ENCODE data around the gene PGGT1B. TPM values are rescaled to one million over a fixed set of nuclear protein-coding genes. Genes with fewer than 3 reads are reported as not detected.

Gene PGGT1B
- total RNA-seq, 1 experiment from 2014 or later, result 14.4 TPM

DNA sequence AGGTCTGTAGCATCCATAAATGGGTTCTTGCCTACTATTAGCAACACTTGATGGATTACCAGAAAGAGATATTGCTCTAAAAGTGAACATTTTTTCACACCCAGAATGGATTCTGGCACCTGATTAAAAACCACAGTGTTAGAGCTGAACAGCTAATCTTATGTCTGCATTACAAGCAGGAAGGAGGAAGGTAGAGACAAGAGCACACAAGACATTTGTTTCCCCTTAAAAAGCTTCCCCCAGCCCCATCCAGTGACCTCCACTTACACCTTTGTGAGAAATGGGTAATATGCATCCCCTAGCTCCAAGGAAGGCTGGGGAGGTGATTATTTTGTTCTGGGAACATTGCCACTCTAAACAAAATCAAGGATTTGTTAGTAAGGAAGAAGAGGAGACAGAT, 80.9 kb downstream of the PGGT1B start:
- ChIA-PET CTCF (no interaction called here), POLR2A (ENCODE audit: unreplicated experiment) (no interaction called here)
- ATAC-seq, result no peak
- H3K27me3 ChIP-seq (ENCODE audit: low read length), result peaks cover 69% of the 10 kb centered on the region
- H3K9ac ChIP-seq (ENCODE audit: low read length), result no peak overlapping the region
- H3K36me3 ChIP-seq (ENCODE audit: low read depth, low read length), result no peaks in the 10 kb centered on the region
- no peaks in the 10 kb centered on the region for H3K9me2 ChIP-seq (replicated peaks; ENCODE audit: low read length)
- no peaks in the 10 kb centered on the region for H3K9me3 ChIP-seq (ENCODE audit: low read length)
- H3K79me2 ChIP-seq (ENCODE audit: low read length), result no peaks in the 10 kb centered on the region
- H2AFZ ChIP-seq (ENCODE audit: low read length), result no peak overlapping the region
- DNase-seq, result no peak
- intact Hi-C loops (cut with micrococcal nuclease), result loop anchor here (5.0 kb wide), 1 partner anchor 84 kb away; no protein-coding TSS in a partner anchor
- TF ChIP-seq EZH2 (IDR thresholded peaks at IDR 0.05; ENCODE audit: low read length, unreplicated experiment) (no peak), EZH2phosphoT487 (IDR thresholded peaks at IDR 0.05; ENCODE audit: borderline replicate concordance, low read length) (no peak)
- TF ChIP-seq, protein P1, sequence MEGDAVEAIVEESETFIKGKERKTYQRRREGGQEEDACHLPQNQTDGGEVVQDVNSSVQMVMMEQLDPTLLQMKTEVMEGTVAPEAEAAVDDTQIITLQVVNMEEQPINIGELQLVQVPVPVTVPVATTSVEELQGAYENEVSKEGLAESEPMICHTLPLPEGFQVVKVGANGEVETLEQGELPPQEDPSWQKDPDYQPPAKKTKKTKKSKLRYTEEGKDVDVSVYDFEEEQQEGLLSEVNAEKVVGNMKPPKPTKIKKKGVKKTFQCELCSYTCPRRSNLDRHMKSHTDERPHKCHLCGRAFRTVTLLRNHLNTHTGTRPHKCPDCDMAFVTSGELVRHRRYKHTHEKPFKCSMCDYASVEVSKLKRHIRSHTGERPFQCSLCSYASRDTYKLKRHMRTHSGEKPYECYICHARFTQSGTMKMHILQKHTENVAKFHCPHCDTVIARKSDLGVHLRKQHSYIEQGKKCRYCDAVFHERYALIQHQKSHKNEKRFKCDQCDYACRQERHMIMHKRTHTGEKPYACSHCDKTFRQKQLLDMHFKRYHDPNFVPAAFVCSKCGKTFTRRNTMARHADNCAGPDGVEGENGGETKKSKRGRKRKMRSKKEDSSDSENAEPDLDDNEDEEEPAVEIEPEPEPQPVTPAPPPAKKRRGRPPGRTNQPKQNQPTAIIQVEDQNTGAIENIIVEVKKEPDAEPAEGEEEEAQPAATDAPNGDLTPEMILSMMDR (conservative IDR thresholded peaks at IDR 0.05; ENCODE audit: low read depth, low read length), result no peak
- no peak overlapping the region for H3K4me3 ChIP-seq (ENCODE audit: low read length)
- H3K27ac ChIP-seq (ENCODE audit: low read length), result no peak overlapping the region
- no TSS peak for BruUV-seq (replicated peaks)
- no peak overlapping the region for H3K4me2 ChIP-seq (ENCODE audit: low read length)
- H4K20me1 ChIP-seq (ENCODE audit: low read length), result no peaks in the 10 kb centered on the region
- H3F3A ChIP-seq (ENCODE audit: low read length, unreplicated experiment), result no peaks in the 10 kb centered on the region
- H3K4me1 ChIP-seq (ENCODE audit: insufficient read depth, low read length), result peaks cover 18% of the 10 kb centered on the region; the same call in 1 of the 2 replicates

DNA sequence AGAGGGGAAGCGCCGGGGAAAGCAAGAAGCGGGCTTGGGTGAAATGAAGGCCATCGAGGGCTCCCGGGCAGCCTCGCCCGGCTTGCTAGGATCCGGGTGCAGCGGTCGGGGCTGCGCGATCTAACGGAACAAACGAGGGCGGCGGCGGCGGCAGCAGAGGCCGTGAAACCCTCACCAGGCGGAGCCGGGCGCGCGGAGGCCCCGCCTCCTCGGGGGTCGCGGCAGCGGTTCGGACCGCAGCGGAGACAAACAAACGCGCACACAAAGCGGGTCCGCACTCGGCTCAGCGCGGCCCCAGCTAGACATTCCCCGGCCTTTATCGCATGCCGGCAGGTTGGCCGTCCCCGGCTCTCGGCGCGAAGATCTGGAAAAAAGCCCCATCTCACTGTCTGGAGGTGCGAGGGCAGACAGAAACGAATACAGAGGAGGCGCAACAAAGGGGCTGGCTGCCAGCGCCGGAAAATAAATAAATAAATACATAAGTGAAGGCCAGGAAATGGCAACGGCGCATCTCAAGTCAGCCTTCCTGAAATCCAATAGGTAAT, 82.4 kb downstream of the PGGT1B start:
- H3K4me1 ChIP-seq (ENCODE audit: insufficient read depth, low read length), result peaks cover 14% of the 10 kb centered on the region; the same call in 1 of the 2 replicates
- CTCF ChIA-PET, result no interaction called here
- no peak overlapping the region for H3K27ac ChIP-seq (ENCODE audit: low read length)
- H3K9ac ChIP-seq (ENCODE audit: low read length), result no peak overlapping the region
- ATAC-seq (peak; percentile 72), DNase-seq (peak; percentile 11)
- POLR2A ChIA-PET (ENCODE audit: unreplicated experiment), result interaction anchor here (0.5 kb wide), 1 partner anchor 30 kb away, joined by 3 read pairs; no protein-coding TSS in a partner anchor
- H3K4me2 ChIP-seq (ENCODE audit: low read length), result peak overlapping the region; percentile 90
- no peaks in the 10 kb centered on the region for H4K20me1 ChIP-seq (ENCODE audit: low read length)
- peak overlapping the region; percentile 66 for H2AFZ ChIP-seq (ENCODE audit: low read length)
- no peaks in the 10 kb centered on the region for H3K9me3 ChIP-seq (ENCODE audit: low read length)
- no peaks in the 10 kb centered on the region for H3F3A ChIP-seq (ENCODE audit: low read length, unreplicated experiment)
- intact Hi-C loops (cut with micrococcal nuclease), result loop anchor here (5.0 kb wide), 1 partner anchor 83 kb away; no protein-coding TSS in a partner anchor
- no peaks in the 10 kb centered on the region for H3K36me3 ChIP-seq (ENCODE audit: low read depth, low read length)
- BruUV-seq (replicated peaks), result no TSS peak
- no peaks in the 10 kb centered on the region for H3K79me2 ChIP-seq (ENCODE audit: low read length)
- TF ChIP-seq, protein P1 (conservative IDR thresholded peaks at IDR 0.05; ENCODE audit: low read depth, low read length), result no peak
- TF ChIP-seq EZH2phosphoT487 (IDR thresholded peaks at IDR 0.05; ENCODE audit: borderline replicate concordance, low read length), result peak; percentile 73; the same call in 1 of the 2 replicates
- TF ChIP-seq EZH2 (IDR thresholded peaks at IDR 0.05; ENCODE audit: low read length, unreplicated experiment), result peak; percentile 93
- H3K9me2 ChIP-seq (replicated peaks; ENCODE audit: low read length), result no peaks in the 10 kb centered on the region
- H3K4me3 ChIP-seq (ENCODE audit: low read length), result peak overlapping the region; percentile 67
- peaks cover 76% of the 10 kb centered on the region for H3K27me3 ChIP-seq (ENCODE audit: low read length)

Measured in PC-3 (cell line).